LNCaP clone FGC (cell line): Measurements from ENCODE around the gene KDM5D.

ENCODE experiments used
- DNase-seq: peaks from one replicate; pipeline ENCODE4 v3.0.0-alpha.2; 2011; ENCODE audit warnings: low read depth
- H3K4me3 ChIP-seq: 2 replicates; pipeline ENCODE4 v1.5.1; 2011; ENCODE audit warnings: mild to moderate bottlenecking, low read depth, low read length, control low read depth
- TF ChIP-seq, protein P1 (sequence below): IDR thresholded peaks from 2 replicates; pipeline ENCODE4 v1.5.1; 2012; ENCODE audit warnings: mild to moderate bottlenecking; ENCODE audit not compliant: control insufficient read depth, insufficient read depth; ENCODE audit errors: extremely low read depth

Gene KDM5D

DNA sequence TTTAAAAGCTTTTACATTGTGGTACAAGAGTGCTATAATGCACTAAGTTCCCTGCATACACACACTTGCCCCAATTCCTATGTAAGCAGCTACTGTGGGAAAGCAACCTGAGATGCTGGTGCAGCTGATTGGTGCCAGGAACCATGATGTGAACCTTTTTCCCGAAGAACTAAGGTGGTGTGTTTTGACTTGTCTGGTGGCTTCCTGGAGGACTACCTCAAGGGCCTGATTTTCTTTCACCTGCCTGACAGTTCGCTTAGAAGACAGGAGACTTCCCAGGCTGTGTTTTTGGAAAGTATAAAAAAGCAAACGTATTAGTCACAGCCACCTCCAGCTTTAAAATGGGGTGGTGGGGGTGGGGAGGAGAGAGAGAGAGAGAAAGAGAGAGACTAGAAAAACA is 27.4 kb downstream of the KDM5D start:
- TF ChIP-seq, protein P1, sequence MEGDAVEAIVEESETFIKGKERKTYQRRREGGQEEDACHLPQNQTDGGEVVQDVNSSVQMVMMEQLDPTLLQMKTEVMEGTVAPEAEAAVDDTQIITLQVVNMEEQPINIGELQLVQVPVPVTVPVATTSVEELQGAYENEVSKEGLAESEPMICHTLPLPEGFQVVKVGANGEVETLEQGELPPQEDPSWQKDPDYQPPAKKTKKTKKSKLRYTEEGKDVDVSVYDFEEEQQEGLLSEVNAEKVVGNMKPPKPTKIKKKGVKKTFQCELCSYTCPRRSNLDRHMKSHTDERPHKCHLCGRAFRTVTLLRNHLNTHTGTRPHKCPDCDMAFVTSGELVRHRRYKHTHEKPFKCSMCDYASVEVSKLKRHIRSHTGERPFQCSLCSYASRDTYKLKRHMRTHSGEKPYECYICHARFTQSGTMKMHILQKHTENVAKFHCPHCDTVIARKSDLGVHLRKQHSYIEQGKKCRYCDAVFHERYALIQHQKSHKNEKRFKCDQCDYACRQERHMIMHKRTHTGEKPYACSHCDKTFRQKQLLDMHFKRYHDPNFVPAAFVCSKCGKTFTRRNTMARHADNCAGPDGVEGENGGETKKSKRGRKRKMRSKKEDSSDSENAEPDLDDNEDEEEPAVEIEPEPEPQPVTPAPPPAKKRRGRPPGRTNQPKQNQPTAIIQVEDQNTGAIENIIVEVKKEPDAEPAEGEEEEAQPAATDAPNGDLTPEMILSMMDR: no peak
- DNase-seq: no peak
- H3K4me3 ChIP-seq: no peak overlapping the region

DNA sequence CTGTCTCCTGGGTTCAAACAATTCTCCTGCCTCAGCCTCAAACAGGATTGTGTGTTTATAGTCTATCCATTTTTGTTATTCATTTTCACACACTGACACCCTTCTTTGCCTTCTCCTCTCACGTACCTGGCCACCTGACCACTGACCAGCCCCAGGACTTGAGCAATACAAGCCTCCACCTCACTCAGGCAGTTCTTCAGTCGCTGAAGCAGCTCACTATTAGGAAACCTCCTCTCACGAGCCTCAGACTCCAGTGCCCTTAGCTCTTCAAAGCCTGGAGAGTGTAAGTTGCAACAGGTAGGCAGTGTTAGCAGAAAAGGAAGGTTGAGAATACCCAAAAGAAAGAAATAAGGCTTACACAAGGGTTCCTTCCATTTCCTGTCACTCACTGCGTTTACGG is 29.3 kb downstream of the KDM5D start:
- H3K4me3 ChIP-seq: no peak overlapping the region
- TF ChIP-seq, protein P1: no peak
- DNase-seq: no peak

DNA sequence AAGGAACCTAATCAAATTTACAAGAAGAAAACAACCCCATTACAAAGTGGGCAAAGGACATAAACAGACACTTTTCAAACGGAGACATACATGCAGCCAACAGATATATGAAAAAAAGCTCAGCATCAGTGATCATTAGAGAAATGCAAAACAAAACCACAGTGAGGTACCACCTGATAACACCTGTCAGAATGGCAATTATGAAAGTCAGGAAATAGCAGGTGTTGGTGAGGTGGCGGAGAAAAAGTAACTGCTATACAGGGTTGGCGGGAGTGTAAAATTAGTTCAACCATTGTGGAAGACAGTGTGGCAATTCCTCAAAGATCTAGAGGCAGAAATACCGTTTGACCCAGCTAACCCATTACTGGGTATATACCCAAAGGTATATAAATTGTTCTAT is 31.1 kb downstream of the KDM5D start:
- TF ChIP-seq, protein P1: no peak
- no peak overlapping the region for H3K4me3 ChIP-seq
- DNase-seq: no peak

DNA sequence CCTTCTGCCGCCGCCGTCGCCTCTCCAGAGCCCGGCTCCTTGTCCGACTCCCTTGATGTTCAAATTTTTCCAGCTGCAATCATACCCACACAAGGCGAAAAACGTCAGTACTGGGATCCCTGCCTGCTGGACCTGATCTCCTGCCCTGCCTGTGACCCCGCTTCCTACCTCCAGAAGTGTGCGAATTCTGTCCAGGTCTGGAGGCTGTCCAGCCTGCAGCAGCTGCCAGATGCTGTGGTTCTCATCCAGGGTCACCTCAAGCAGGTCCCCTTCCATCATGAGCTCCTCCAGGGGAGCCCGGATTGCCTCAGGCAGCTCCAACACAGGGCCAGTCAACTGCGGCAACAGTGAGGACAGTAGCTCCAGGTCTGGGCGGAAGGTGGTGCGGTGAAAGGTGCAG is 38.3 kb downstream of the KDM5D start:
- TF ChIP-seq, protein P1: no peak
- no peak overlapping the region for H3K4me3 ChIP-seq
- DNase-seq: no peak

DNA sequence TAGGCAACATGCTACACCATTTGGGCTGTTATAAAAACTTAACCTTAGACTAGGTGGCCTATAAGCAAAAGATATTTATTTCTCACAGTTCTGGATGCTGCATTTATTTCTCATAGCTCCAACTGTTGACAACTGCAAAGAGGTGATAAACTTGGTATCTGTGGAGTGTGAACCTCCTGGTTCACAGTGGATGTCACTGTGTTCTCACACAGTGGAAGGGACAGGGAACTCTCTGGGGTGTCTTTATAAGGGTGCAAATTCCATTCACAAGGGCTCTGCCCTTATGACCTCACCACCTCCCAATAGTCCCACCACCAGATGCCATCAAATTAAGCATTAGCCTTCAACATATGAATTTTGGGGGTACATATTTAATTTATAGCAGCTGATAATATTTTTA is 46.0 kb downstream of the KDM5D start:
- DNase-seq: no peak
- H3K4me3 ChIP-seq: no peak overlapping the region
- TF ChIP-seq, protein P1: no peak

DNA sequence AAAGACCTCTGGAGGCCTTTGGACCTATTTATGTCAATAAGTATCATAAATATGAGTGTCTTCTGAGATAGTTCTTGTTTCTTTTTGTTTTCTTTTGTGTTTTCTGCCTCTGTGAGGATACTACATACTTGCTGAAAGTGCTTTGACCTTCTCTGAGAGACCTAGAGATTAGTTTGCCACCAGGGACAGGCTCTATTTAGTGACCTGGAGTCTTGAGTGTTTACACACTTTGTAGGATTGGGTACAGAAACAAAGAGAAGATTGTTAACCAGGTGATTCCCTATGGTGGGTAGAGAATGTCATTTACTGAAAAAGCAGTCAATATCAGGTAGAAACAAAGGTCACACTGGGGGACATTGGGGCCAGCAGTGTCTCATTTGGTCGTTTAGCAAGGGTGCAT is 63.7 kb downstream of the KDM5D start:
- H3K4me3 ChIP-seq: no peak overlapping the region
- no peak for DNase-seq
- TF ChIP-seq, protein P1: no peak
